Subcutaneous adipose tissue (tissue), 4 donors: ENCODE data around the gene RTN4. TPM values are rescaled to one million over a fixed set of nuclear protein-coding genes. Genes with fewer than 3 reads are reported as not detected.

ENCODE experiments used
- CTCF ChIP-seq: fragments of 450-650 bp; IDR thresholded peaks from one replicate; pipeline ENCODE4 v1.5.1; 2016; ENCODE audit warnings: low read depth, mild to moderate bottlenecking, control low read depth, antibody characterized with exemption, moderate library complexity
- total RNA-seq, 4 donors: library from RNA; depleted of rRNA; stranded (reverse); fragments of >200 nt; gene quantifications; one replicate each; pipeline ENCODE4 v1.1.0, GENCODE V29; 2016

The RTN4 gene
- total RNA-seq, 4 donors from 2014 or later, result 347 to 464 (median 405) TPM

GRCh38 chr2:55003706-55004639 lies 46.3 kb downstream of the RTN4 start:
- no peak for TF ChIP-seq CTCF

- no peak for TF ChIP-seq CTCF
Measured at GRCh38 chr2:55001716-55002115, 48.5 kb downstream of the RTN4 start.

- no peak for TF ChIP-seq CTCF
Measured at GRCh38 chr2:55000341-55000740, 49.9 kb downstream of the RTN4 start.

- no peak for TF ChIP-seq CTCF
Measured at GRCh38 chr2:54999182-54999581, 51.1 kb downstream of the RTN4 start.

GRCh38 chr2:54997826-54998225 lies 52.4 kb downstream of the RTN4 start:
- no peak for TF ChIP-seq CTCF

- TF ChIP-seq CTCF, result no peak
Measured at GRCh38 chr2:54995553-54995952, 54.7 kb downstream of the RTN4 start.

GRCh38 chr2:54988612-54989011 lies 61.6 kb downstream of the RTN4 start:
- no peak for TF ChIP-seq CTCF
